H9 (cell line): Measurements from ENCODE around the gene CHRNA5. TPM values are rescaled to one million over a fixed set of nuclear protein-coding genes. Genes with fewer than 3 reads are reported as not detected.

ENCODE experiments used
- DNase-seq: peaks from one replicate; pipeline ENCODE4 v3.0.0-alpha.2; 2017
- H2AFZ ChIP-seq: one replicate; pipeline ENCODE4 v1.6.1; 2013; ENCODE audit warnings: mild to moderate bottlenecking, low read length, control low read depth, moderate library complexity
- H2AK5ac ChIP-seq: 2 replicates; pipeline ENCODE4 v1.6.1; 2013; ENCODE audit warnings: low read length, control low read depth, mixed read lengths; ENCODE audit not compliant: insufficient read length
- H2BK120ac ChIP-seq: one replicate; pipeline ENCODE4 v1.6.1; 2013; ENCODE audit warnings: low read depth, mild to moderate bottlenecking, low read length, control low read depth, inconsistent platforms; ENCODE audit not compliant: poor library complexity, severe bottlenecking
- H2BK12ac ChIP-seq: 2 replicates; pipeline ENCODE4 v1.6.1; 2013; ENCODE audit warnings: low read length, control low read depth, mixed read lengths, low read depth; ENCODE audit not compliant: insufficient read length
- H2BK15ac ChIP-seq: 2 replicates; pipeline ENCODE4 v1.6.1; 2013; ENCODE audit warnings: low read depth, low read length, control low read depth
- H2BK20ac ChIP-seq: one replicate; pipeline ENCODE4 v1.6.1; 2013; ENCODE audit warnings: low read depth, mild to moderate bottlenecking, low read length, control low read depth, inconsistent platforms; ENCODE audit not compliant: poor library complexity, severe bottlenecking
- H2BK5ac ChIP-seq: 2 replicates; pipeline ENCODE4 v1.6.1; 2013; ENCODE audit warnings: low read length, control low read depth, mixed read lengths; ENCODE audit not compliant: insufficient read length
- H3K14ac ChIP-seq: 2 replicates; pipeline ENCODE4 v1.6.1; 2013; ENCODE audit warnings: low read length, control low read depth; ENCODE audit not compliant: insufficient read depth
- H3K18ac ChIP-seq: 2 replicates; pipeline ENCODE4 v1.6.1; 2013; ENCODE audit warnings: low read depth, mild to moderate bottlenecking, mixed read lengths, low read length, control low read depth; ENCODE audit not compliant: insufficient read length
- H3K23ac ChIP-seq: 2 replicates; pipeline ENCODE4 v1.6.1; 2013; ENCODE audit warnings: low read length, control low read depth, mixed read lengths, low read depth; ENCODE audit not compliant: insufficient read length
- H3K23me2 ChIP-seq: 2 replicates; pipeline ENCODE4 v1.6.1; 2013; ENCODE audit warnings: low read depth, mild to moderate bottlenecking, mixed read lengths, low read length, control low read depth; ENCODE audit not compliant: insufficient read length, poor library complexity, severe bottlenecking
- H3K27ac ChIP-seq: 2 replicates; pipeline ENCODE4 v1.5.1; 2013; ENCODE audit warnings: low read length, control low read depth, mixed read lengths, low read depth; ENCODE audit not compliant: insufficient read length
- H3K27me3 ChIP-seq: 2 replicates; pipeline ENCODE4 v1.6.1; 2013; ENCODE audit warnings: low read length, control low read depth, inconsistent platforms; ENCODE audit not compliant: insufficient read depth
- H3K4ac ChIP-seq: 2 replicates; pipeline ENCODE4 v1.6.1; 2013; ENCODE audit warnings: low read depth, mild to moderate bottlenecking, control low read depth, inconsistent platforms, low read length, moderate library complexity
- H3K4me1 ChIP-seq: 2 replicates; pipeline ENCODE4 v1.6.1; 2013; ENCODE audit warnings: low read length, control low read depth, inconsistent platforms; ENCODE audit not compliant: insufficient read depth
- H3K4me2 ChIP-seq: 2 replicates; pipeline ENCODE4 v1.6.1; 2013; ENCODE audit warnings: low read length, control low read depth, mixed read lengths; ENCODE audit not compliant: insufficient read length, insufficient read depth
- H3K56ac ChIP-seq: 2 replicates; pipeline ENCODE4 v1.6.1; 2013; ENCODE audit warnings: low read depth, mild to moderate bottlenecking, mixed read lengths, low read length, control low read depth; ENCODE audit not compliant: insufficient read length
- H3K79me1 ChIP-seq: 2 replicates; pipeline ENCODE4 v1.6.1; 2013; ENCODE audit warnings: low read depth, mild to moderate bottlenecking, moderate library complexity, low read length, control low read depth, inconsistent platforms; ENCODE audit not compliant: insufficient read depth, poor library complexity, severe bottlenecking
- H3K79me2 ChIP-seq: 2 replicates; pipeline ENCODE4 v1.6.1; 2013; ENCODE audit warnings: low read length, control low read depth, inconsistent platforms; ENCODE audit not compliant: insufficient read depth
- H3K9ac ChIP-seq: 2 replicates; pipeline ENCODE4 v1.6.1; 2013; ENCODE audit warnings: low read length, control low read depth, mixed read lengths; ENCODE audit not compliant: insufficient read length; ENCODE audit errors: extremely low read depth
- H3K9me3 ChIP-seq: one replicate; pipeline ENCODE4 v1.6.1; 2013; ENCODE audit warnings: low read depth, low read length, inconsistent platforms; ENCODE audit not compliant: control insufficient read depth
- H3T11ph ChIP-seq: one replicate; pipeline ENCODE4 v1.6.1; 2013; ENCODE audit warnings: mild to moderate bottlenecking, low read length, control low read depth, inconsistent platforms
- H4K20me1 ChIP-seq: one replicate; pipeline ENCODE4 v1.6.1; 2013; ENCODE audit not compliant: control insufficient read depth, insufficient read length, insufficient read depth
- H4K5ac ChIP-seq: 2 replicates; pipeline ENCODE4 v1.6.1; 2013; ENCODE audit warnings: low read depth, mild to moderate bottlenecking, mixed read lengths, low read length, control low read depth; ENCODE audit not compliant: insufficient read length
- H4K8ac ChIP-seq: replicated peaks from 2 replicates; pipeline ENCODE4 v1.6.1; 2013; ENCODE audit warnings: low read length, control low read depth, mixed read lengths, low read depth; ENCODE audit not compliant: insufficient read length
- H4K91ac ChIP-seq: 2 replicates; pipeline ENCODE4 v1.6.1; 2013; ENCODE audit warnings: low read depth, mild to moderate bottlenecking, moderate library complexity, mixed read lengths, low read length, control low read depth; ENCODE audit not compliant: insufficient read length
- H3K27ac Mint-ChIP-seq, 3 experiments: 2 replicates in 2 of 3; 3 replicates in 1 of 3; pipeline ENCODE4 v1.8.0; 2020 to 2021; ENCODE audit warnings: mixed read lengths in 3 of 3, mild to moderate bottlenecking in 1 of 3, moderate library complexity in 1 of 3
- H3K27me3 Mint-ChIP-seq: 2 replicates; pipeline ENCODE4 v1.8.0; 2021; ENCODE audit warnings: low read depth, mild to moderate bottlenecking, moderate library complexity, mixed read lengths
- H3K36me3 Mint-ChIP-seq, 3 experiments: 2 replicates in 2 of 3; 3 replicates in 1 of 3; pipeline ENCODE4 v1.8.0; 2020 to 2021; ENCODE audit warnings: low read depth in 3 of 3, mixed read lengths in 3 of 3; ENCODE audit not compliant: insufficient read depth in 1 of 3
- H3K4me1 Mint-ChIP-seq, 2 experiments: 2 replicates each; pipeline ENCODE4 v1.8.0; 2020; ENCODE audit warnings: mixed read lengths in 2 of 2
- H3K4me3 Mint-ChIP-seq, 2 experiments: 2 replicates in 1 of 2; 3 replicates in 1 of 2; pipeline ENCODE4 v1.8.0; 2020 to 2021; ENCODE audit warnings: mild to moderate bottlenecking in 2 of 2, mixed read lengths in 2 of 2, moderate library complexity in 1 of 2
- H3K9me3 Mint-ChIP-seq, 2 experiments: 2 replicates in 1 of 2; 3 replicates in 1 of 2; pipeline ENCODE4 v1.8.0; 2020; ENCODE audit warnings: mild to moderate bottlenecking in 2 of 2, mixed read lengths in 2 of 2, moderate library complexity in 1 of 2
- CTCF ChIP-seq: fragments of 200-600 bp; sonication (generic); conservative IDR thresholded peaks from 3 replicates; pipeline ENCODE4 v1.8.0; 2021; ENCODE audit warnings: antibody characterized with exemption, mild to moderate bottlenecking
- WGBS: extraction: QIAGEN DNeasy Blood & Tissue Kit; methylation state at CpG from one replicate; pipeline ENCODE4 v1.1.7; 2013; ENCODE audit warnings: missing lambda C conversion rate, low lambda C conversion rate, mixed read lengths; ENCODE audit not compliant: insufficient read length; ENCODE audit errors: extremely low coverage; 5-methylcytosine and 5-hydroxymethylcytosine counted together
- total RNA-seq: library from RNA; stranded (reverse); gene quantifications from 2 replicates; pipeline ENCODE4 v1.2.1, GENCODE V29; 2021

CHRNA5 gene
- total RNA-seq, 1 experiment from 2014 or later: 16.5 TPM

- H3K4ac ChIP-seq: no peak overlapping the region
- no peak overlapping the region for H2BK20ac ChIP-seq
- no peaks in the 10 kb centered on the region for H3K27me3 ChIP-seq
- Mint-ChIP-seq H3K27me3 (no peaks in the 10 kb centered on the region), H3K9me3 (no peaks in the 10 kb centered on the region; a peak in 1 of 5 replicates), H3K4me3 (no peak overlapping the region), H3K36me3 (peaks cover 14 to 18% (median 15%) of the 10 kb centered on the region in 3 experiments; a peak in 6 of 7 replicates), H3K4me1 (no peaks in the 10 kb centered on the region), H3K27ac (no peak overlapping the region)
- no peak overlapping the region for H3K18ac ChIP-seq
- no peak overlapping the region for H4K8ac ChIP-seq
- H2BK12ac ChIP-seq: no peak overlapping the region
- H4K20me1 ChIP-seq: no peaks in the 10 kb centered on the region
- H3K79me1 ChIP-seq: no peaks in the 10 kb centered on the region
- no CpG with 5 or more reads among the region's 3 CpGs for WGBS
- H2BK5ac ChIP-seq: no peak overlapping the region
- H2AFZ ChIP-seq: no peak overlapping the region
- no peak overlapping the region for H4K91ac ChIP-seq
- no peak overlapping the region for H3K56ac ChIP-seq
- no peak overlapping the region for H3K27ac ChIP-seq
- no peak for DNase-seq
- H3K79me2 ChIP-seq: no peaks in the 10 kb centered on the region
- H3T11ph ChIP-seq: no peak overlapping the region
- H3K9me3 ChIP-seq: no peaks in the 10 kb centered on the region
- no peak for TF ChIP-seq CTCF
- no peak overlapping the region for H3K23ac ChIP-seq
- no peak overlapping the region for H4K5ac ChIP-seq
- H2BK120ac ChIP-seq: no peak overlapping the region
- H3K23me2 ChIP-seq: no peaks in the 10 kb centered on the region
- H3K4me1 ChIP-seq: no peaks in the 10 kb centered on the region
- H3K4me2 ChIP-seq: no peak overlapping the region
- H2AK5ac ChIP-seq: no peak overlapping the region
- no peak overlapping the region for H3K9ac ChIP-seq
- H3K14ac ChIP-seq: no peak overlapping the region
- no peak overlapping the region for H2BK15ac ChIP-seq
Measured at GRCh38 chr15:78598348-78598747, 33.0 kb downstream of the CHRNA5 start.
